ENCODE results near the gene TMEFF2. TPM values are rescaled to one million over a fixed set of nuclear protein-coding genes. Genes with fewer than 3 reads are reported as not detected.

The TMEFF2 gene
- total RNA-seq, 2 donors from 2014 or later = not detected

DNA sequence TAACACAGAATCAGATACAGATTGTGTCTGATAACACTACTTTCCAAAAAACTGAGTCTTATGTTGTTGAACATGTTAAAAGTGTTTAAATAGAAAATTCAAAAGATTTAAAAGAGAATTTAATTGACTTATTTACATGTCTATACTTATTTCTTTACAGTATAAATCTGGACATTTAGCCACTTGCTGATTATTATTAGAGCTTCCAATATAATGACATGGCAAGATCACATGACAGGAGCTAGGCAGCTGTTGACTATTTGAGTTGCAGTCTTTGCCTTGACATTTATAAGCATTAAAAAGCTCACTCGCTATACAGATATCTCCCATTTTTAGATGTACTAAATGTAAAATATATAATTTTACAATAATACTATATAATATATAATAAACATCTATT, 6.4 kb upstream of the TMEFF2 start:
- no peak overlapping the region for H3K4me3 Mint-ChIP-seq
- peaks cover 5% of the 10 kb centered on the region for H3K36me3 Mint-ChIP-seq
- peaks cover 15 to 27% of the 10 kb centered on the region in 2 donors for H3K27me3 Mint-ChIP-seq
- ATAC-seq (no peak), DNase-seq (ENCODE audit: low spot score) (no peak)
- H3K9me3 Mint-ChIP-seq = no peaks in the 10 kb centered on the region
- H3K4me1 Mint-ChIP-seq (ENCODE audit: low read depth in 2 of 2) = peaks cover 6 to 7% of the 10 kb centered on the region in 2 donors
- H3K27ac Mint-ChIP-seq = no peak overlapping the region

DNA sequence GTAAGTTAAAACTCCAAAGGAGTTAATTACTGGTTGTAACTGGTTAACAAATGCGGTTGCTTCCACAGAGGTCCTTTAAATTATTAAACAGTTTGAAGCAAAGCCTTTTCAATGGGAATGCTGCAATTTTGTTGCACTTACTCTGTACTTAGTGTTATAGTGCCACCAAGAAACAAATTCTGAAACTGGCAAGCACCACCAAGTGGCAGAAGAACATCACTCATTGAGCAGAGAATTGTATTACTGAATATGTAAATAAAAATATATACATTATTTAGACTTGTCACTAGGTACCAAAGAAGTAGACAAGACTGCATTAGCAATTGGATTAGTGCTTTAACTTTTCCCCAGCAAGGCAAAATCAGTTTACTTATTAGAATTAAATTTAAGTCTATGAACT, 2.6 kb upstream of the TMEFF2 start:
- DNase-seq (ENCODE audit: low spot score) (no peak), ATAC-seq (no peak)
- Mint-ChIP-seq H3K4me3 (no peak overlapping the region), H3K27ac (no peak overlapping the region), H3K27me3 (peaks cover 39 to 58% of the 10 kb centered on the region in 2 donors), H3K36me3 (peaks cover 6% of the 10 kb centered on the region), H3K9me3 (no peaks in the 10 kb centered on the region), H3K4me1 (ENCODE audit: low read depth in 2 of 2) (peaks cover 16 to 26% of the 10 kb centered on the region in 2 donors)

DNA sequence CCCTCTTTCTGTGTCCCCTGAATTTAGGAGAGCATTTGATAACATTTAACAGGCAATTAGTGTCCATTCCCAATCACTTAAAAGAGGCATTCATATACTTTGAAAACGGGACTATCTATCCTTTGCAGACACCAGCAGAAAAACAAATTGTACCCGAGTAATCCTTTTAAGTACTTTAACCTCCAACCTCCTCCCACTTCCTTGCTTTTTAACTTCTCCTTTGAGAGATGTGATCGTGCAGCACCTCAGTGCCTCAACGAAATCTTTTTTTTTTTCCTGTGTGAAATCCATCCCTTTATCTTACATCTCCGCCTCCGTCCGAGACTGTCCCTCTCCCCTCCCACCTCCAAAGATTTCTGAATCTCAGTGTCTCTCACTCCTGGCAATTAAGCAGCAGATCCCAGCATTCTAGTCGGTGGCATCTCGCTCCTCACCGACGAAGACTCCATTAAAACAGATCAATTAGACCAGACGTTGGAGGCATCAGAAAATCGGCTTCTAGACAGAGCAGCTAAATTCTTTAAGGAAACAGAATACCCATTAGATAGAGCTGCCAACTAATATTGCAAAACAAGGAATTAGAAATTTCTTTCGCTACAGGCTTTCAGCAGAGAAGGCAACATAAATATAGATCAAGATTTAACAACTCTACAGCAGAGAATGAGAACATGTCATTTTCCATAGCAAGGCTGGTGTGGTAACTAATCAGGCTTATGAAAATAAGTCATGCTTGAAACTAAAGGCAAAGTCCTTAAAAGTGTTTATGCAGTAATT, 1.9 kb upstream of the TMEFF2 start:
- Mint-ChIP-seq H3K4me1 (ENCODE audit: low read depth in 2 of 2) (peaks cover 16 to 26% of the 10 kb centered on the region in 2 donors), H3K27ac (no peak overlapping the region), H3K9me3 (no peaks in the 10 kb centered on the region), H3K36me3 (peaks cover 6% of the 10 kb centered on the region), H3K27me3 (peaks cover 45 to 60% of the 10 kb centered on the region in 2 donors), H3K4me3 (peak overlapping the region; percentile 65)
- DNase-seq (ENCODE audit: low spot score) (no peak), ATAC-seq (no peak)

DNA sequence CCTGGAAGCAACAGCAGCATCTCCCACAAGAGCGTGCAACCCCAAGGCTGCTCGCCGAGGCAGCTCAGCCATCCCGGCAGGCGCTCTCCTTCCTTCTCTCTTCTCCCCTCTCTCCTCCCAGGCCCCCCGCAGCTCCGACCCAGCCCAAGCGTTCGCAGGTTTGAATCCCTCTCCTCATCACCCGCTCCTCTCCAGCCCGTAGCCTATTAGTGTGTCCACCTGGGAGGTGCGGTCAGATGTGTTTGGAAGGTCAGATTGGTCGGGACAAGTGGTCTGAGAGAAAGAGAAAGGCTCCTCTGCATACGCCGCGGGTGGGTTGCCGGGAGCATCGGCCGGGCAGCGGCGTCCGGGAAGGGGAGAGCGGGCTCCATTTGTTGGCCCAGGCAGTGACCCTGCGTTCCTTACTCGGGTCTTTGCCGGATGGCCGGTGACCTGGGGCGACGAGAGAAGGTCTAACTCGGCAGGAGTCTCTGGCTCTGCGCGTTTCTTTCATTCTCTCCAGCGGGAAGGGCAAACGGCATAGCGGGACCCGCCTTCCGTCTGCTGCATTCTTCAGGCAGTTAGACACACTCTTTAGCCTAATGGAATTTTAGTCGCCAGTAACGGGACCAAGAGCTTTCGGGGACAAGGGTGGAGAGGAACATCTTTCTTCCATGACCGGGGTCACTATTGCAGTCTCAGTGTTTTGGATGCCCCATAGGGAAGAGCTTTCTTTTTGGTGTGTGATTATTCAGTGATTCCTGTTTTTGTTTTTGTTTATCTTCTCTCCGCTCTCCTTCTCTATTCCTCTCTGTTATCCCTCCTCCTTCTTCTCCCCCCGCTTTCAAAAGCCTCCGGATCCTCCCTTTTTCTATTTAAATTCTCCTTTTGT, 1.1 kb upstream of the TMEFF2 start:
- ATAC-seq (peak; percentile 8 to 22), DNase-seq (ENCODE audit: low spot score) (no peak)

DNA sequence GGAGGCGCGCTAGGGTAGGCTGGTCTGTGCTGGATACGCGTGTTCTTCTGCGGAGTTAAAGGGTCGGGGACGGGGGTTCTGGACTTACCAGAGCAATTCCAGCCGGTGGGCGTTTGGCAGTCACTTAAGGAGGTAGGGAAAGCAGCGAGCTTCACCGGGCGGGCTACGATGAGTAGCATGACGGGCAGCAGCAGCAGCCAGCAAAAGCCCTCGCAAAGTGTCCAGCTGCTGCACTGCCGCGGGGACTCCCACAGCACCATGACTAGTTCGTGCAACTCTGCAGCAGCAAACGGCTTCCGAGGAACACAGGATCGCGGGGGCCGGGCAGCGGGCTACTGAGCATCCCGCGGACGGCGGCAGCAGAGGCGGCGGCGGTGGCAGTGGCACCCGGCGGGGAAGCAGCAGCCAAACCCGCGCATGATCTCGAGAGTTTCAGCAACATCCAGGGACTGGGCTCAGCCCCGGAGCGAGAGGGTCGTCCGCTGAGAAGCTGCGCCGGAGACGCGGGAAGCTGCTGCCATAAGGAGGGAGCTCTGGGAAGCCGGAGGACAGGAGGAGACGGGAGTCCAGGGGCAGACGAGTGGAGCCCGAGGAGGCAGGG, 368 bp downstream of the TMEFF2 start:
- H3K27me3 Mint-ChIP-seq = peaks cover 52 to 60% of the 10 kb centered on the region in 2 donors
- ATAC-seq (peak; percentile 39 to 52), DNase-seq (ENCODE audit: low spot score) (no peak)
- H3K4me3 Mint-ChIP-seq = peak overlapping the region; percentile 65
- peaks cover 16 to 26% of the 10 kb centered on the region in 2 donors for H3K4me1 Mint-ChIP-seq (ENCODE audit: low read depth in 2 of 2)
- no peaks in the 10 kb centered on the region for H3K9me3 Mint-ChIP-seq
- no peak overlapping the region for H3K27ac Mint-ChIP-seq
- peaks cover 6% of the 10 kb centered on the region for H3K36me3 Mint-ChIP-seq

More for the DNA sequence above, 1.1 kb upstream of the TMEFF2 start:
- peaks cover 45 to 63% of the 10 kb centered on the region in 2 donors for H3K27me3 Mint-ChIP-seq
- peak overlapping the region; percentile 65 for H3K4me3 Mint-ChIP-seq
- no peak overlapping the region for H3K27ac Mint-ChIP-seq
- H3K4me1 Mint-ChIP-seq (ENCODE audit: low read depth in 2 of 2) = peaks cover 16 to 26% of the 10 kb centered on the region in 2 donors
- peaks cover 6% of the 10 kb centered on the region for H3K36me3 Mint-ChIP-seq
- no peaks in the 10 kb centered on the region for H3K9me3 Mint-ChIP-seq

DNA sequence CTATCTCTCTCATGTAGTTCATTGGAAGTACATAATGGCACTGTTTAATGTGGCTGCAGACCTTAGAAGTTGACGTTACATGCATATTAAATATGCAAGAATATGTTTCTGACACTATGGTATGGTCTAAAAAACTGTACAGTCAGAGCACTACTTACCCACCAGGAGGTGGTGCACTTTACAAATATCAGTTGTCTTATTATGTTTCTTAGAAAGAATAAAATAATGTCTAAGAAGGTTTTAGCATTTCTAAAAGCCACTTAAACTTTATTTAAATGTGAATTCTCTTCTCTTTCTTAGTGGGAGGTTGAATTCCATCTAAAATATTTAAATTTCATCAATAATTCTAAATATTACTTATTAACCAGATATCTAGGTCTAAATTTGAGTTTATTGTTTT, 4.3 kb downstream of the TMEFF2 start:
- DNase-seq (ENCODE audit: low spot score) = no peak
- Mint-ChIP-seq H3K27me3 (peaks cover 41 to 46% of the 10 kb centered on the region in 2 donors), H3K4me3 (no peak overlapping the region), H3K4me1 (ENCODE audit: low read depth in 2 of 2) (peaks cover 7 to 12% of the 10 kb centered on the region in 2 donors), H3K27ac (no peak overlapping the region), H3K9me3 (no peaks in the 10 kb centered on the region), H3K36me3 (no peaks in the 10 kb centered on the region)
- no peak for ATAC-seq

DNA sequence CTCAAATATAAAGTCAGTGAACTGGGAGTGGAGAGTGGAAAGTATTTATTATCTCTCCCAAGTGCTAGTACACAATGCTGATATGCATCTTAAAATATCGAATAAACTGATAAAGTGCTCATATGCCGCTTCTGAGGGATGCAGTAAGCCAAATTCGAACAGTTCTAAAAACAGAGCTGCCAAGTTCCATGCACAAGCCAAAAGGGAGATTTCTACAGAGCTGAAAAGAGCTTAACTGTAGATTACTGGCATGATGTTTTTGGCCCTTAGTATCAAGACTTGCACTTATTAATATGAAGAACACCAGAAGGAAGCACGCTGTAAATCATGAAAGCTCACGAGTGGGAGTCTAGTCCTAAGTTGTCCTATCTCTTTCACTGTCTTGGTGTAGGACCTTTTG, 7.9 kb downstream of the TMEFF2 start:
- no peak for ATAC-seq

DNA sequence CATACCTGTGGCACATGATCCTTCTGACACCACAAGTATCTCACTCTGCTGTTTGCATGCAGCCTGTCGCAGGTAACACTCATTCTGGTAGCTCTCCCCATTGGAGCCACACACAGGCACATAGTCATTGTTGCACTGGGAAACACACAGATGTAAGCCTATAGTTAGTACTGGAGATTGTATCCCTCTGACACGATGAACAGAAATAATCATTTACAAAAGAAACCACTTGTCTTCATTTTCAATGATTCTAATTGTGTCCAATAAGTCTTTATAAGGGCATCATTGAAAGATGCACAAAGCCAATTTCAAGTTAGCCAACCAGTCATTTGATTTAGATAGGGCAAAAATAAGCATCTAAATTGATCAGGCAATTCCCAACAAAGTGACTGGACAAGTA, 10.4 kb downstream of the TMEFF2 start:
- no peaks in the 10 kb centered on the region for H3K36me3 Mint-ChIP-seq
- ATAC-seq (no peak), DNase-seq (ENCODE audit: low spot score) (no peak)
- no peaks in the 10 kb centered on the region for H3K9me3 Mint-ChIP-seq
- no peaks in the 10 kb centered on the region for H3K4me1 Mint-ChIP-seq (ENCODE audit: low read depth in 2 of 2)
- peaks cover 14 to 30% of the 10 kb centered on the region in 2 donors for H3K27me3 Mint-ChIP-seq
- H3K4me3 Mint-ChIP-seq = no peak overlapping the region
- H3K27ac Mint-ChIP-seq = no peak overlapping the region

More for the DNA sequence above, 7.9 kb downstream of the TMEFF2 start:
- no peaks in the 10 kb centered on the region for H3K9me3 Mint-ChIP-seq
- no peak for DNase-seq (ENCODE audit: low spot score)
- no peak overlapping the region for H3K27ac Mint-ChIP-seq
- H3K4me3 Mint-ChIP-seq = no peak overlapping the region
- H3K36me3 Mint-ChIP-seq = no peaks in the 10 kb centered on the region
- H3K27me3 Mint-ChIP-seq = peaks cover 24 to 30% of the 10 kb centered on the region in 2 donors
- no peaks in the 10 kb centered on the region for H3K4me1 Mint-ChIP-seq (ENCODE audit: low read depth in 2 of 2)

DNA sequence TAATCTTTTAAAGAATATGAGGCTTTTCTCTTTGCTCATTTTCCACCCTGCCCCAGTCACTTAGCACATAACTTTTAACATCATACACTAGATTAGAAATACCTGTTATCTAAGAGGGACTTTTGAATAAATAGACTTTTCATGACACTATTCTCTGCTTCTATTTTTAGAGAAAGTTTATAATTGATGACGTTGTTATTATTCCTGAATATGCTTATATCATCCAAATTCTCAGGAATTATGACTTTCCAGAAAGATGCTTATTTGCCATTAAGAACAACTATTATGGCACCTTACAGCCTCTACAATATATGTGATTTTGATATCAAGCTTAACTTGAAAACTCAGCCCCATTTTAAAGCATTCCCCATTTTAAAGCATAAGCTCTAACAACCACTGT, 11.4 kb downstream of the TMEFF2 start:
- no peak overlapping the region for H3K27ac Mint-ChIP-seq
- DNase-seq (ENCODE audit: low spot score) (no peak), ATAC-seq (no peak)
- H3K27me3 Mint-ChIP-seq = peaks cover 13 to 22% of the 10 kb centered on the region in 2 donors
- H3K4me3 Mint-ChIP-seq = no peak overlapping the region
- no peaks in the 10 kb centered on the region for H3K36me3 Mint-ChIP-seq
- no peaks in the 10 kb centered on the region for H3K9me3 Mint-ChIP-seq
- H3K4me1 Mint-ChIP-seq (ENCODE audit: low read depth in 2 of 2) = no peaks in the 10 kb centered on the region

DNA sequence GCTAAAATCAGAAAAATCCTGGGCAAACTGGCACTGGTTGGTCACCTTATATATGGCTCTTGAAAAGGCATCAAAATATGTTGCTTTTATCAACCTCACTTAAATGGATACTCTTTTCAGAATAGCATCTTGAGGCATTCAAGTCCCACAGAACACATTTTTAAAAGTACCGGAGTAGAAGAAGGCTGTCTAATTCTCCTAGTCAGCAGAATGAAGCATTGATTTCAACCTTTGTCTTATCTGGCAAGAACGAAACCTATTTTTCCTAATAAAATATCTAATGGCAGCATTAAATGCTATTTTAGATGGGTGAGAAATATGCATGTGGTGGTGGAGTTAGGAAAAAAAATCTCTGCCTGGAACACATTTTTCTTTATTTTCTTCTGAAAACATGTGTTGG, 27.8 kb downstream of the TMEFF2 start:
- Mint-ChIP-seq H3K9me3 (no peaks in the 10 kb centered on the region), H3K4me1 (ENCODE audit: low read depth in 2 of 2) (peaks cover under 1 to 5% of the 10 kb centered on the region in 2 donors), H3K4me3 (no peak overlapping the region), H3K27me3 (peaks cover 14 to 34% of the 10 kb centered on the region in 2 donors), H3K27ac (no peak overlapping the region), H3K36me3 (no peaks in the 10 kb centered on the region)
- ATAC-seq (no peak), DNase-seq (ENCODE audit: low spot score) (no peak)

DNA sequence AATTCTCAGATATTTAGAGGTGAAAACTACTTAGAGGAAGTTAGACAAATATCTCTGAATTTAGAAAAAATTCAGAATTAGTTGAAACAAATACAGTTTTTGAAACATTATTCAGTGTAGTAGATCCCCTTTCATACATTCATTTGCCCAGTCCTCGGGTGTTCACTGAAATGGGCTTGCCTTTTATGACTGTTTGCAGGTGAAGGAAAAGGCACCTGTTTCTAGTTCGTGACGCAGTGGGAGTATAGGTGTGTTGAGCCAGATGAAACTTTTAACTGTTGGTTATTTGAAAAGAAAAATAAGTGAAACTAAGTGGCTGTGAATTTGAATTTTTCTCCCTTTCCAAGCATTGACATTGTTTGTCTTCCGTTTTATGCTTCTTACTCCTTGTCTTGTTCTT, 28.9 kb downstream of the TMEFF2 start:
- DNase-seq (ENCODE audit: low spot score) = no peak
- no peak for ATAC-seq
- no peak overlapping the region for H3K27ac Mint-ChIP-seq
- H3K9me3 Mint-ChIP-seq = no peaks in the 10 kb centered on the region
- peaks cover 5 to 10% of the 10 kb centered on the region in 2 donors for H3K4me1 Mint-ChIP-seq (ENCODE audit: low read depth in 2 of 2)
- no peak overlapping the region for H3K4me3 Mint-ChIP-seq
- H3K36me3 Mint-ChIP-seq = no peaks in the 10 kb centered on the region
- peaks cover 9 to 24% of the 10 kb centered on the region in 2 donors for H3K27me3 Mint-ChIP-seq

DNA sequence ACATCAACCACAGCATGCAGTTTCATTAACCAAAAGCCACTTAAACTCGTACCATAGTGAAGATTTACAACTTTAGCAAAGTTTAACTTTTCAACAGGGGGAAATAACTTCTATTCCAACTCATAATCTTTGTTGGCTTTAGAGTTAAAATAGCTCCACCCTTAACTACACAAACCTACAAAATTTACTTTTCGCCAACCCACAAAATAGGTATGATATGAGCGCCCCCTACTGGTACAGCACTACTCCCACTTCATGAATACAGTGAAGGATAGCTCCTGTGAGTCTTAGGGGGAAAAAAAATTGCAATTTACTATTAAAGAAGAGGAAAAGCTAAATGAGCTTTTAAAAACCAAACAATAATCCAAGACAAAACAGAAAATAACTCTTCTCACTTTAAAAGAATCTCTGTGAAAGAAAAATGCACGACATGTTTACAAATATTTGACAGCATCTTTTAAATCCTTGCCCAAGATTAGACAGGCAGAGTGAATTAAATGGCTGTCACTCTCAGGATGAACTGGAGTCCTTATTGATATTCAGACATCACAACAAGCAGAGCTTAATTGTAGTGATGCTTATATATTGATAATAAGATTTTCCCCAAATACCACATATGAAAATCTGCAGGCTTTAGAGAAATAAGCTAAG, 32.2 kb downstream of the TMEFF2 start:
- no peak overlapping the region for H3K4me3 Mint-ChIP-seq
- DNase-seq (ENCODE audit: low spot score) = peak; percentile 71

DNA sequence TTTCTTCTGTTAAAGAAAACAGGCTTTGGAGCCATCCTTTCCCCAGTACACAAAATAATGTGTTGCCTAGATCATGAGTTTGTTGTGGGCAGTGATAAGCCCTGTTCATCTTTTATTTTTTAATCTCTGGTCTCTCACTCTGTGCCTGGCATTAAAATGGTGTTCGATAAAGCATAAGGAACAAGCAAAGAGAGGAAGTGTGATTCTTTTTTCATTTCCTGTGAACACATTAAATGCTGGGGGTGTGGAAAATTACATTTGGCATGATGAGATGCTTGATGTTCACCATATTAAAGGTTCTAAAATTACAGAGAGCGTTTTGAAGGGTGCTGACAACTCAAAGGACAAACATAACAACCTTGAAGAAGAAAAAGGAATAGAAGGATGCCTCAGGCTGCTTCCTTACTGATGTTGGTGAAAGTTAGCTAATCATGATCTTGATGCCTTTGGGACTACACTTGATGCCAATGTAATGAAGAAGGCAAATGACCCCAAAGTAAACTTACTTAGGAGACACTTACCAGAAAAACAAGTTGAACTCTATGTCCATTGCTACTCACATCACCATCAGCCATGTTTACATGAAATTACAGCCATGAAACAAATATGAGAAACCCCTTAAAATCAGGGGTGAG, 33.0 kb downstream of the TMEFF2 start:
- Mint-ChIP-seq H3K9me3 (no peaks in the 10 kb centered on the region), H3K36me3 (no peaks in the 10 kb centered on the region), H3K27ac (peak overlapping the region in 1 of 2 donors; percentile 10), H3K4me3 (no peak overlapping the region), H3K4me1 (ENCODE audit: low read depth in 2 of 2) (peaks cover 5 to 10% of the 10 kb centered on the region in 2 donors), H3K27me3 (peaks cover 8 to 19% of the 10 kb centered on the region in 2 donors)
- ATAC-seq = no peak
- DNase-seq (ENCODE audit: low spot score) = no peak

More for the DNA sequence above, 32.2 kb downstream of the TMEFF2 start:
- H3K27me3 Mint-ChIP-seq = peaks cover 10 to 24% of the 10 kb centered on the region in 2 donors
- no peaks in the 10 kb centered on the region for H3K9me3 Mint-ChIP-seq
- H3K27ac Mint-ChIP-seq = no peak overlapping the region
- H3K36me3 Mint-ChIP-seq = no peaks in the 10 kb centered on the region
- ATAC-seq = no peak
- peaks cover 5 to 10% of the 10 kb centered on the region in 2 donors for H3K4me1 Mint-ChIP-seq (ENCODE audit: low read depth in 2 of 2)

All from natural killer cell treated with Interleukin-12 subunit alpha and Interleukin-12 subunit beta and Interleukin-15 and Interleukin-18, amount 100 ng/mL, for 72 hours (primary cell).